Measurements from ENCODE around the gene PRKG1. TPM values are rescaled to one million over a fixed set of nuclear protein-coding genes. Genes with fewer than 3 reads are reported as not detected.

Gene PRKG1
- total RNA-seq, 4 donors from 2014 or later = 24.5 to 46.1 (median 37.1) TPM

DNA sequence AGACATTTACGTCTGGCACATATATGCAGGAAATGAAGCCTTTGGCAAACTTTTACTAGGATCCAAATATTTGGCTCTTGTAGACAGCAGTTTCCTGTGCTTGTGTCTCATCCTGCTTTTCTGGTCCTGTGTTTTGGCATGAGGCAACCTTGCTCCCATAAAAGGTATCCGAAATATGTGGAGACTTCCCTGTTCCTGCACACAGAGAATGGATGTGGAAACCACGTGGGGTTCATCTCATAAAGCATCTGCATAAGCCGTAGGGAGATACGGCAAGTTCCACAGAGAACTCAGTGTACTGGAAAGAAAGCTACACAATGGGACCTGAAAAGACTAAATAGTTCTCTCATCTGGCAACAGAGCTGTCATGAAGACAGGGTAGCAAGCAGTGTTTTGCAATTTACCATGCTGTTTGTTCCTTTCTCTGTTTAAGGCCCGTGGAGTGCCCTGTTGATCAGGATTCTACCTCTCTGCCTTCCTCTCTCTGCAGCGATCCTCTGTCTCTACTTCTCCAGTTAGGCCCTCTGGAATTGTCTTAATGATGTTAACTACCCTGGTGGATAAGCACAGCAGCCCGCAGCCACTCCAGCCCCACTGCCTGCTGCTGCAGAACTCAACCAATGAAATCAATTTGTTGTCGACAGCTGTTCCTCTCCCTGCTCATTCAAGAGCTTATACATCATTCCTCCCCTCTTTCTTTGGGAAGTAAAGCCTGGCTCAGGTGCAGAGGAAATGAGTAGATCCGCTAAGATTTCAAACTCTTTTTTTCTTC lies 331.5 kb downstream of the PRKG1 start:
- no peak overlapping the region for H3K4me3 ChIP-seq
- no peaks in the 10 kb centered on the region for H3K36me3 ChIP-seq
- H3K27ac ChIP-seq (replicated peaks in 1 of 4) = peak overlapping the region; percentile 11 to 56 (median 42)
- no peak for DNase-seq (ENCODE audit: extremely low spot score)
- H3K9me3 ChIP-seq = no peaks in the 10 kb centered on the region
- intact Hi-C loops (cut with DNase I) = no loop called here
- 64% methylated on average over 10 of the region's 10 CpGs for WGBS
- H3K4me1 ChIP-seq = peaks cover 11 to 22% (median 15%) of the 10 kb centered on the region in 4 donors
- TF ChIP-seq POLR2AphosphoS5 (IDR thresholded peaks at IDR 0.05) (peak; percentile 30 to 67), EP300 (IDR thresholded peaks at IDR 0.05) (no peak), CTCF (IDR thresholded peaks at IDR 0.05) (no peak), POLR2A (IDR thresholded peaks at IDR 0.05; ENCODE audit: low read depth) (no peak)
- no peaks in the 10 kb centered on the region for H3K27me3 ChIP-seq

GRCh38 chr10:51406581-51406980 lies 332.3 kb downstream of the PRKG1 start:
- Histone ChIP-seq H3K4me3 (no peak overlapping the region), H3K27me3 (no peaks in the 10 kb centered on the region), H3K9me3 (no peaks in the 10 kb centered on the region), H3K4me1 (peaks cover 11 to 22% (median 15%) of the 10 kb centered on the region in 4 donors), H3K36me3 (no peaks in the 10 kb centered on the region), H3K27ac (replicated peaks in 1 of 4) (peak overlapping the region in 1 of 4 donors; percentile 46)
- TF ChIP-seq POLR2AphosphoS5 (IDR thresholded peaks at IDR 0.05) (no peak), CTCF (IDR thresholded peaks at IDR 0.05) (no peak)
- no peak for DNase-seq (ENCODE audit: extremely low spot score)
- 95% methylated on average over 6 of the region's 6 CpGs for WGBS
- intact Hi-C loops (cut with DNase I) = no loop called here

GRCh38 chr10:51416494-51416893 lies 342.2 kb downstream of the PRKG1 start:
- TF ChIP-seq POLR2AphosphoS5 (IDR thresholded peaks at IDR 0.05) (no peak), CTCF (IDR thresholded peaks at IDR 0.05) (no peak), EP300 (IDR thresholded peaks at IDR 0.05) (no peak), POLR2A (IDR thresholded peaks at IDR 0.05; ENCODE audit: low read depth) (no peak)
- no peak overlapping the region for H3K27ac ChIP-seq (replicated peaks in 1 of 4)
- 73% methylated on average over 4 of the region's 4 CpGs for WGBS

DNA sequence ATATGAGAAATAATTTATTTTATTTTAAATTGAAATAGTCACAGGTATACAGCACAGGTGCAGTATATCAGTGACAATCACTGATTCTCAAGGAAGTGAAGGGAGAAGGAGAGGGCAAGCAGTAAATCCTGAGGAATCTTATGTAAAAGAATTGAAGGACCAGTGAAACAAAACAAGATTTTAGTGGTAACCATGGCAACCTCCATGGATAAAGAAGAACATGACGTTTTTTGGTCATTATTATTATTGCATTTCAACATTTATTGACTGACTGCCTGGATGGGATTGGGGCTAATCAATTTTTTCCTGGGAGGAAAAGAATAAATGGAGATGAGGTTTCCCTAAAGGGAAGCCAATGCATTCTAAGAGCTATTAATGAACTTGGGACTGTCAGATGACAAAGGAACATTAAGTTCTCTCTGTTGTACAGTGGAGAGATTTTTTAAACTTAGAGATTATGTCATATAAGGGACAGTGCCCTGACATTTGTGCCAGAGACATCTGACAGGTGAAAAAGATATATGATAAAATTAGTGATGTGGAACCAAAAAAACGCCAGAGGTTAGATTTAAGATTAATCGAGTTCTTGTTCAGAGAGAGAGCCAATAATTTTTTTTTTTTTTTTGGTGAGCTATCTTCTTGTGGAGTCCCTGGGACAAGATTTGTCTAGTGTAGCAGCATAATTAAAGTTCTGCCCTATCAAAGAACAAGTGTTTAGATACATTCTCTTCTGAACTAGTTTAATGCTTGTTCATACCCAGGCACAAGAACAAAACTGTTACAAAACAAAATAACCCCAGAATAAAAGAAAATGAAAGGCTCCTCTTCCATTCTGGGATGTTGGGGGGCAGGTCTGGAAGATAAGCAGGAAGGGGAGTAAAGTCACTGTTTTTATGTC lies 345.2 kb downstream of the PRKG1 start:
- H3K27ac ChIP-seq (replicated peaks in 1 of 4) = no peak overlapping the region
- no peaks in the 10 kb centered on the region for H3K27me3 ChIP-seq
- no peaks in the 10 kb centered on the region for H3K36me3 ChIP-seq
- 74% methylated on average over 3 of the region's 3 CpGs for WGBS
- no peaks in the 10 kb centered on the region for H3K9me3 ChIP-seq
- TF ChIP-seq POLR2A (IDR thresholded peaks at IDR 0.05; ENCODE audit: low read depth) (no peak), EP300 (IDR thresholded peaks at IDR 0.05) (no peak), CTCF (IDR thresholded peaks at IDR 0.05) (no peak), POLR2AphosphoS5 (IDR thresholded peaks at IDR 0.05) (no peak)
- DNase-seq (ENCODE audit: extremely low spot score) = no peak
- H3K4me3 ChIP-seq = no peak overlapping the region
- peaks cover 13 to 19% (median 16%) of the 10 kb centered on the region in 4 donors for H3K4me1 ChIP-seq
- intact Hi-C loops (cut with DNase I) = loop anchor here (5.0 kb wide), 1 partner anchor 357 kb away; no protein-coding TSS in a partner anchor

More at GRCh38 chr10:51416494-51416893, 342.2 kb downstream of the PRKG1 start:
- H3K9me3 ChIP-seq = no peaks in the 10 kb centered on the region
- no peaks in the 10 kb centered on the region for H3K27me3 ChIP-seq
- intact Hi-C loops (cut with DNase I) = no loop called here
- no peak for DNase-seq (ENCODE audit: extremely low spot score)
- H3K4me3 ChIP-seq = no peak overlapping the region
- H3K36me3 ChIP-seq = no peaks in the 10 kb centered on the region
- H3K4me1 ChIP-seq = peaks cover 0 to under 1% (median under 1%) of the 10 kb centered on the region in 4 donors

All from esophagus muscularis mucosa (tissue), 4 donors.